ENCODE measurements around the gene MLLT3.

The MLLT3 gene

GRCh38 chr9:20582150-20582549, 40.1 kb downstream of the MLLT3 start:
- Histone ChIP-seq H3K36me3 (no peaks in the 10 kb centered on the region), H3K27me3 (no peaks in the 10 kb centered on the region), H3K4me1 (no peaks in the 10 kb centered on the region; the same call in 1 of the 2 replicates), H3K9me3 (no peaks in the 10 kb centered on the region), H3K4me3 (ENCODE audit: low read depth, low read length) (no peak overlapping the region)
- no peak for DNase-seq
- TF ChIP-seq, protein P1, sequence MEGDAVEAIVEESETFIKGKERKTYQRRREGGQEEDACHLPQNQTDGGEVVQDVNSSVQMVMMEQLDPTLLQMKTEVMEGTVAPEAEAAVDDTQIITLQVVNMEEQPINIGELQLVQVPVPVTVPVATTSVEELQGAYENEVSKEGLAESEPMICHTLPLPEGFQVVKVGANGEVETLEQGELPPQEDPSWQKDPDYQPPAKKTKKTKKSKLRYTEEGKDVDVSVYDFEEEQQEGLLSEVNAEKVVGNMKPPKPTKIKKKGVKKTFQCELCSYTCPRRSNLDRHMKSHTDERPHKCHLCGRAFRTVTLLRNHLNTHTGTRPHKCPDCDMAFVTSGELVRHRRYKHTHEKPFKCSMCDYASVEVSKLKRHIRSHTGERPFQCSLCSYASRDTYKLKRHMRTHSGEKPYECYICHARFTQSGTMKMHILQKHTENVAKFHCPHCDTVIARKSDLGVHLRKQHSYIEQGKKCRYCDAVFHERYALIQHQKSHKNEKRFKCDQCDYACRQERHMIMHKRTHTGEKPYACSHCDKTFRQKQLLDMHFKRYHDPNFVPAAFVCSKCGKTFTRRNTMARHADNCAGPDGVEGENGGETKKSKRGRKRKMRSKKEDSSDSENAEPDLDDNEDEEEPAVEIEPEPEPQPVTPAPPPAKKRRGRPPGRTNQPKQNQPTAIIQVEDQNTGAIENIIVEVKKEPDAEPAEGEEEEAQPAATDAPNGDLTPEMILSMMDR (IDR thresholded peaks at IDR 0.05; ENCODE audit: low read depth, low read length) = no peak

DNA sequence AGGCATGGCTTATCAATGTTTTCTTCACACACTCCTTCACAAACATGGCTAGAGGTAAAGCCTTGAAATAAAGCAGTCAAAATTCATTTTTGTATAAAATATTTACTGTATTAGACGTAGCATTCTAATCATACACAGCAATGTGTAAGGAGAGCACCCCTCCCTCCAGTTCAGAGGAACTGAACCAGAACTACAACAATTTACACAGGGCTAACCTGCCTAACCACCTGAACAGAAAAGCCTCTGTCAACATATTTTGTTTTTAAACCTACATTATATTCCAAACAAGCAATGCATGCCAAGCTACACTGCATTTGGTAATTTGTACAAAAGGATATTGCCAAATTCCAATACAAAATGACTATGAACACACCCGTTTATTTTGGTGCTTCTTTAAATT, 41.6 kb downstream of the MLLT3 start:
- TF ChIP-seq, protein P1 (IDR thresholded peaks at IDR 0.05; ENCODE audit: low read depth, low read length) = no peak
- H3K4me1 ChIP-seq = no peaks in the 10 kb centered on the region; the same call in 1 of the 2 replicates
- H3K4me3 ChIP-seq (ENCODE audit: low read depth, low read length) = no peak overlapping the region
- no peaks in the 10 kb centered on the region for H3K9me3 ChIP-seq
- no peaks in the 10 kb centered on the region for H3K36me3 ChIP-seq
- no peak for DNase-seq
- no peaks in the 10 kb centered on the region for H3K27me3 ChIP-seq

DNA sequence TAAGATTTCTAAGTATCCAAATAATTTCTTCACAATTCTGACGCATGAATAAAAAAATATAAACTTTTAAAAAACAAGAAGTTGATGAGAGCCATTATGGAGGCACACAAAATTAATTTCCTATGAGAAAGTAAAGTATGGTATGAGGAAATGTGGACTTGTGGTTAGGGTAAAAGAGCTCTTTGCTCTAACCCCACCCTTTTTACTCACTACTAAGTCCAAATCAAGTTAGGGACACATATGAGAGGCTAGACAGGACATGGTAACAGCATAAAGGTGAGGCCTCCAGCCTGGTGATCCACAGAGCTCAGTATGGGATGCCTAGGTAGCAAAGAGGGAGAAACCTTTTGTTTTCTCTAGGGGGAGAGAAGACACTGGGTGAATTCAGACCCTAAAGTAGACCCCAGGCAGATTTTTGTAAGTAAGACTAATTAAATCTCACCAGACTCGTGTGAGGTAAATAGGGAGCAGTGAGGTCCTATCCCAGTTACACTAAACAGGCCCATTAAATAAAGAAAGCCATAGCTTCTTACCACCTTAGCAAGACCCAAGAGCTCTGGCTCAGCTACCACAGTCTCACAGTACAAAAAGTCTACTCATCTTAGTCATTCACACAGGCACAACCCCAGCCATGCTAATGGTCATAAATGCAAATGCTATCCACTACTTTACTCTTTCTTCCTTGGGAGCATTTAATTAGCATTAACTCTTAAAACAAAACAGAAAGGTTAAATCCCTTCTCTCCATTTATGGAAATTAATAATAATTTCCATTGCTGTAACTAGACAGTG, 42.6 kb downstream of the MLLT3 start:
- TF ChIP-seq, protein P1 (IDR thresholded peaks at IDR 0.05; ENCODE audit: low read depth, low read length) = no peak
- Histone ChIP-seq H3K4me1 (no peaks in the 10 kb centered on the region; the same call in 1 of the 2 replicates), H3K4me3 (ENCODE audit: low read depth, low read length) (no peak overlapping the region), H3K27me3 (no peaks in the 10 kb centered on the region), H3K36me3 (no peaks in the 10 kb centered on the region), H3K9me3 (no peaks in the 10 kb centered on the region)
- DNase-seq = no peak

DNA sequence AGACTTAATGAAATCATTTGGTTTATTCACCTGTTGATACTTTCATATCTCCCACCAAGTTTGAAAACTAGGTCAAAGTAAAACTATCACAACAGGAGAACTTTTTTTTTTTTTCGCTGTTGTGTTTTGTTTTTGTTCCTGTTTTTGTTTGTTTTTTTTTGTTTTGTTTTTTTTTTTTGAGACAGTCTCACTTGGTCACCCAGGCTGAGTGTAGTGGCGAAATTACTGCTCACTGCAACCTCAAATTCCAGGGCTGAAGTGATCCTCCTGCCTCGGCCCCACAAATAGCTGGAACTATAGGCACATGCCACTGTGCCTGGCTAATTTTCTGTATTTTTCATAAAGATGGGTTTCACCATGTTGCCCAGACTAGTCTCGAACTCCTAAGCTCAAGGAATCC, 49.3 kb downstream of the MLLT3 start:
- no peak for DNase-seq
- Histone ChIP-seq H3K9me3 (no peaks in the 10 kb centered on the region), H3K4me3 (ENCODE audit: low read depth, low read length) (no peak overlapping the region), H3K36me3 (no peaks in the 10 kb centered on the region), H3K4me1 (no peaks in the 10 kb centered on the region; the same call in 1 of the 2 replicates), H3K27me3 (no peaks in the 10 kb centered on the region)
- TF ChIP-seq, protein P1 (IDR thresholded peaks at IDR 0.05; ENCODE audit: low read depth, low read length) = no peak

DNA sequence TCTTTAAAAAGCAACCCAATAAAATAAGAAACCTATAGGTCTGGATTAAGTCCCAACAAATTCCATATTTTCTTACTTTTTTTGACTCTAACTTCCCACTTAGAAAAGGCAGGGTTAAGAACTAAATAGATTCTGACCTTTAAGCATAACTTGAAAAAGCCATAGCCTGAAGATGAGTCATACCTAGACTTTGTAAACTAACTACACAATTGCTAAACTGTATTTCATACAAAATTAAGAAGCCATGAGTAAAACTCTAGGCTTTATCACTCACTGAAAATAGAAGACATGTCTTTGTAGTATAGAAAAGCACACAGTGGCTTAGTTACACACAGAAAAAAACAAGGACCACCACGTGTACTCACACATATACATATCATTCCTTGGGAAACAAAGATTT, 51.5 kb downstream of the MLLT3 start:
- no peak for DNase-seq
- no peaks in the 10 kb centered on the region for H3K27me3 ChIP-seq
- no peaks in the 10 kb centered on the region for H3K36me3 ChIP-seq
- TF ChIP-seq, protein P1 (IDR thresholded peaks at IDR 0.05; ENCODE audit: low read depth, low read length) = no peak
- no peaks in the 10 kb centered on the region for H3K9me3 ChIP-seq
- H3K4me1 ChIP-seq = no peaks in the 10 kb centered on the region
- no peak overlapping the region for H3K4me3 ChIP-seq (ENCODE audit: low read depth, low read length)

DNA sequence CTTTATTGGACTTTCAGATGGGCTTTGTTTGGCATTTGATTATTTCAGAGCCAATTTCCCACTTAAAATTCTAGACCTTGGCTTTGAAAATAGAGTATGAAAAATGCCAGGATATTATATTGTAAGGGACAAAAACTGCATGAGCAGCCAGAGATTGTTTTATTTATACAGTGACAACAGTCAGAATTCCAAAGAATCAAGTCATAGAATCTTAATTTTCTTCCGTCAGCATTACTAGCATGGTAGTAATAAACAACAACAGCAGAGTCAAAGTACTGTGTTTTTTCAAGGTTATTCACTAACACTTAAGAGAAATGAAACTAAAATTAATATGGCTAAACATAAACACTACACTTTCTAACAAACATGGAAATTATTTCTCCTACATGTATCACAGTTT, 52.2 kb downstream of the MLLT3 start:
- Histone ChIP-seq H3K9me3 (no peaks in the 10 kb centered on the region), H3K4me1 (no peaks in the 10 kb centered on the region), H3K27me3 (no peaks in the 10 kb centered on the region), H3K4me3 (ENCODE audit: low read depth, low read length) (no peak overlapping the region), H3K36me3 (no peaks in the 10 kb centered on the region)
- TF ChIP-seq, protein P1 (IDR thresholded peaks at IDR 0.05; ENCODE audit: low read depth, low read length) = no peak
- no peak for DNase-seq

Measured in BE2C (cell line).